ENCODE results near the gene ATG9B.

ATG9B gene

DNA sequence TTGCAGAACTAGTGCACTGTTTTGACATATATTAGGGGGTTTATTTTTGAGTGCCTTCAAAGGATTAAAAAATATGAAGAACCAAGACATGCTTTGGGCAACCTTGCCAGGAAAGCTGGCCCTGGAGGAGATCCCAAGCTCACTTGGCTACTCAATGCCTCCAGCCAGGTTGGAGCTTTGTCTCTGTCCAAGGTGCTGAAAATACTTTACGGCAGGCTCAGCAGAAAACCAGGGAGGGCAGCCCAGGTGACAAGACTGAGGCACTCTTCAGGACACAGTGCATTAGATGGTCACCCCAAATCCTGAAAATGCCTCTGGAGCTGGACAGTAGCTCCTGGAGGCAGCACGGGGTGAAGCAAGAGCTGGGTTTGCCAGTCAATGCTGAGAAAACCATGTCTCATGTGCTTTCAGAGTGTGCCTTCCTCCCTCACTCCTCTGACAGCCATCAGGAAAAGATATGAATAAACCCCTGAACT, 40.4 kb downstream of the ATG9B start:
- Histone ChIP-seq H3F3A (ENCODE audit: low read depth) (no peaks in the 10 kb centered on the region), H3K4me1 (ENCODE audit: insufficient read depth, low read length, poor library complexity, severe bottlenecking) (peaks cover 9% of the 10 kb centered on the region), H3K27me3 (ENCODE audit: insufficient read depth, low read length, poor library complexity, severe bottlenecking) (no peaks in the 10 kb centered on the region), H2AFZ (ENCODE audit: low read length) (no peak overlapping the region), H3K9me3 (ENCODE audit: insufficient read depth, low read depth, low read length) (no peaks in the 10 kb centered on the region), H3K4me2 (ENCODE audit: low read depth, low read length, poor library complexity, severe bottlenecking) (no peak overlapping the region), H3K36me3 (ENCODE audit: insufficient read depth, low read length) (no peaks in the 10 kb centered on the region), H3K79me2 (ENCODE audit: insufficient read depth, low read length) (no peaks in the 10 kb centered on the region), H3K9ac (ENCODE audit: low read depth, low read length, poor library complexity, severe bottlenecking) (no peak overlapping the region), H3K4me3 (ENCODE audit: low read length, poor library complexity, severe bottlenecking) (no peak overlapping the region), H3K9me2 (replicated peaks; ENCODE audit: low read depth, low read length) (no peaks in the 10 kb centered on the region), H4K20me1 (ENCODE audit: insufficient read depth, low read length, poor library complexity, severe bottlenecking) (no peaks in the 10 kb centered on the region)
- no peak for TF ChIP-seq EZH2phosphoT487 (IDR thresholded peaks at IDR 0.05; ENCODE audit: borderline replicate concordance)
- TF ChIP-seq, protein P1, sequence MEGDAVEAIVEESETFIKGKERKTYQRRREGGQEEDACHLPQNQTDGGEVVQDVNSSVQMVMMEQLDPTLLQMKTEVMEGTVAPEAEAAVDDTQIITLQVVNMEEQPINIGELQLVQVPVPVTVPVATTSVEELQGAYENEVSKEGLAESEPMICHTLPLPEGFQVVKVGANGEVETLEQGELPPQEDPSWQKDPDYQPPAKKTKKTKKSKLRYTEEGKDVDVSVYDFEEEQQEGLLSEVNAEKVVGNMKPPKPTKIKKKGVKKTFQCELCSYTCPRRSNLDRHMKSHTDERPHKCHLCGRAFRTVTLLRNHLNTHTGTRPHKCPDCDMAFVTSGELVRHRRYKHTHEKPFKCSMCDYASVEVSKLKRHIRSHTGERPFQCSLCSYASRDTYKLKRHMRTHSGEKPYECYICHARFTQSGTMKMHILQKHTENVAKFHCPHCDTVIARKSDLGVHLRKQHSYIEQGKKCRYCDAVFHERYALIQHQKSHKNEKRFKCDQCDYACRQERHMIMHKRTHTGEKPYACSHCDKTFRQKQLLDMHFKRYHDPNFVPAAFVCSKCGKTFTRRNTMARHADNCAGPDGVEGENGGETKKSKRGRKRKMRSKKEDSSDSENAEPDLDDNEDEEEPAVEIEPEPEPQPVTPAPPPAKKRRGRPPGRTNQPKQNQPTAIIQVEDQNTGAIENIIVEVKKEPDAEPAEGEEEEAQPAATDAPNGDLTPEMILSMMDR (conservative IDR thresholded peaks at IDR 0.05; ENCODE audit: low read length) = no peak

DNA sequence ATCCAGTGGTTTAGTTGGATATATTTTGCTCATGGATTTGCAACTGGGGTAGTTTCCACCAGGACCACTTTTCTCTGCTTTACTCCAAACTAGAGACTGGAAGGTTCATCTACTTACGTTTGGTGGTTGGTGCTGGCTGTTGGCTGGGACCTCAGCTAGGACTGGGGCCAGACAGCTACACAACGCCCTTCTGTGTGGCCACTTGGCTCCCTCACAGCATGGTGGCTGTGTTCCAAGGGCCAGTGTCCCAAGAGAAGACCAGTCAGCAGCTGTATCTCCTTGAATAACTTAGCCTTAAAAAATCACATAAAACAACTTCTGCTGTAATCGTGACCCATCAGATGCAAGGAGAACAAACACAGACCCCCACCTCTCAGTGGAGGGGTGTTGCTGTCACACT, 41.9 kb downstream of the ATG9B start:
- Histone ChIP-seq H3K27me3 (ENCODE audit: insufficient read depth, low read length, poor library complexity, severe bottlenecking) (no peaks in the 10 kb centered on the region), H3K79me2 (ENCODE audit: insufficient read depth, low read length) (no peaks in the 10 kb centered on the region), H3K36me3 (ENCODE audit: insufficient read depth, low read length) (no peaks in the 10 kb centered on the region), H3K9me3 (ENCODE audit: insufficient read depth, low read depth, low read length) (no peaks in the 10 kb centered on the region), H3K4me2 (ENCODE audit: low read depth, low read length, poor library complexity, severe bottlenecking) (no peak overlapping the region), H3F3A (ENCODE audit: low read depth) (no peaks in the 10 kb centered on the region), H3K4me1 (ENCODE audit: insufficient read depth, low read length, poor library complexity, severe bottlenecking) (peaks cover 8% of the 10 kb centered on the region), H4K20me1 (ENCODE audit: insufficient read depth, low read length, poor library complexity, severe bottlenecking) (no peaks in the 10 kb centered on the region), H3K4me3 (ENCODE audit: low read length, poor library complexity, severe bottlenecking) (no peak overlapping the region), H3K9ac (ENCODE audit: low read depth, low read length, poor library complexity, severe bottlenecking) (no peak overlapping the region), H3K9me2 (replicated peaks; ENCODE audit: low read depth, low read length) (no peaks in the 10 kb centered on the region), H2AFZ (ENCODE audit: low read length) (no peak overlapping the region)
- no peak for TF ChIP-seq EZH2phosphoT487 (IDR thresholded peaks at IDR 0.05; ENCODE audit: borderline replicate concordance)
- TF ChIP-seq, protein P1 (conservative IDR thresholded peaks at IDR 0.05; ENCODE audit: low read length) = no peak

DNA sequence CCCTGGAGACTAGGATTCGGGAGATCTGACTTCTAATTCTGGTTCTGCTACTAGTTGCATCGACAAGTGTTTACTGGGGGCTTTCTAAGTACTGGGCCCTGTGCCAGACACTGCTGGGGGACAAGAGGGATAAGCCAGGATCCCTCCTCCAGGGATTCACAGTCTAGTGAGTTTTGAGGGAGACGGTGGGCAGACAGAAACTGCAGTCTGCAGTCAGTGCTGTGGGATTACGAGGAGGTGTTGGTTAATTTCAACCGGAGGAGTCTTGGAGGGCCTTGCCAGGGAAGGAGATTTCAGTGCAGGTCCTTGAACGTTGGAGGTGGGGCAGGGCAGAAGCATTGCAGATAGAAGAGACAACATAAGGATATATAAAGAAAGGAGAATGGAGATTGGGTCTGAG, 42.6 kb downstream of the ATG9B start:
- no peaks in the 10 kb centered on the region for H3K79me2 ChIP-seq (ENCODE audit: insufficient read depth, low read length)
- H3K36me3 ChIP-seq (ENCODE audit: insufficient read depth, low read length) = no peaks in the 10 kb centered on the region
- H3K9ac ChIP-seq (ENCODE audit: low read depth, low read length, poor library complexity, severe bottlenecking) = no peak overlapping the region
- no peaks in the 10 kb centered on the region for H3K9me3 ChIP-seq (ENCODE audit: insufficient read depth, low read depth, low read length)
- peaks cover 15% of the 10 kb centered on the region for H3K4me1 ChIP-seq (ENCODE audit: insufficient read depth, low read length, poor library complexity, severe bottlenecking)
- H2AFZ ChIP-seq (ENCODE audit: low read length) = no peak overlapping the region
- TF ChIP-seq, protein P1 (conservative IDR thresholded peaks at IDR 0.05; ENCODE audit: low read length) = no peak
- TF ChIP-seq EZH2phosphoT487 (IDR thresholded peaks at IDR 0.05; ENCODE audit: borderline replicate concordance) = no peak
- no peaks in the 10 kb centered on the region for H4K20me1 ChIP-seq (ENCODE audit: insufficient read depth, low read length, poor library complexity, severe bottlenecking)
- no peaks in the 10 kb centered on the region for H3K27me3 ChIP-seq (ENCODE audit: insufficient read depth, low read length, poor library complexity, severe bottlenecking)
- H3K4me2 ChIP-seq (ENCODE audit: low read depth, low read length, poor library complexity, severe bottlenecking) = no peak overlapping the region
- H3F3A ChIP-seq (ENCODE audit: low read depth) = no peaks in the 10 kb centered on the region
- H3K9me2 ChIP-seq (replicated peaks; ENCODE audit: low read depth, low read length) = no peaks in the 10 kb centered on the region
- H3K4me3 ChIP-seq (ENCODE audit: low read length, poor library complexity, severe bottlenecking) = no peak overlapping the region
